HCT116 (cell line): ENCODE measurements around the gene KXD1. TPM values are rescaled to one million over a fixed set of nuclear protein-coding genes. Genes with fewer than 3 reads are reported as not detected.

Experiments
- ATAC-seq: fragments of 200-7000 bp; cut with Tn5 transposase; 2 replicates; pipeline ENCODE4 v1.9.1; 2020; ENCODE audit warnings: mild to moderate bottlenecking, moderate library complexity
- BruUV-seq: library from RNA; stranded (reverse); fragments of 400-500 nt; replicated peaks from 2 replicates; lab custom pipeline; 2021; lab: Mats Ljungman, UMichigan
- CTCF ChIA-PET: fragments of 300-600 bp; sonication (Branson Sonifier 250); formaldehyde crosslinking; loops from one replicate; lab custom pipeline; 2021; ENCODE audit warnings: antibody characterized with exemption; lab: Charles Lee
- POLR2A ChIA-PET: fragments of 300-600, 350-600 bp; sonication (Branson Sonifier 250); formaldehyde crosslinking; loops from one replicate; lab custom pipeline; 2021; ENCODE audit warnings: antibody characterized with exemption; lab: Charles Lee
- RAD21 ChIA-PET, 2 experiments: fragments of 300-600 bp; sonication (Branson Sonifier 250); formaldehyde crosslinking; loops; one replicate each; lab custom pipeline; 2023; ENCODE audit warnings: low total read pairs in 2 of 2; ENCODE audit not compliant: uncharacterized antibody in 2 of 2, unreplicated experiment in 2 of 2, low non-redundant PET in 1 of 2; lab: Charles Lee
- DNase-seq: peaks from one replicate; pipeline ENCODE4 v3.0.0-alpha.2; 2010; ENCODE audit warnings: low read depth, low spot score
- H2AFZ ChIP-seq: fragments of 200-600 bp; shearing (Covaris generic), sonication (generic); 2 replicates; pipeline ENCODE4 v1.6.1; 2017; ENCODE audit warnings: low read depth, mixed run types, mixed read lengths, antibody characterized with exemption, low read length; ENCODE audit not compliant: poor library complexity, severe bottlenecking
- H3K27ac ChIP-seq: 2 replicates; pipeline ENCODE4 v1.5.1; 2012; ENCODE audit warnings: low read depth, low read length
- H3K27me3 ChIP-seq: fragments of 200-600 bp; sonication (generic); 2 replicates; pipeline ENCODE4 v1.6.1; 2016; ENCODE audit warnings: mixed run types, low read length, mixed read lengths; ENCODE audit not compliant: insufficient read depth
- H3K36me3 ChIP-seq, 2 experiments: fragments of 200-500 bp in 1 of 2; fragments of 200-600 bp in 1 of 2; sonication (Bioruptor generic) in 1 of 2; sonication (generic) in 1 of 2; 2 replicates each; pipeline versions ENCODE4 v1.5.1 to v1.6.1; 2014 to 2016; ENCODE audit warnings: low read length in 2 of 2, inconsistent platforms in 1 of 2, mixed read lengths in 1 of 2, mixed run types in 1 of 2; ENCODE audit not compliant: insufficient read depth in 2 of 2, control insufficient read depth in 1 of 2
- H3K4me1 ChIP-seq, 2 experiments: fragments of 200-600 bp in 1 of 2; sonication (generic) in 1 of 2; 2 replicates each; pipeline versions ENCODE4 v1.5.1 to v1.6.1; 2012 to 2017; ENCODE audit warnings: low read length in 2 of 2, inconsistent platforms in 1 of 2, mild to moderate bottlenecking in 1 of 2, mixed read lengths in 1 of 2, mixed run types in 1 of 2, moderate library complexity in 1 of 2; ENCODE audit not compliant: insufficient read depth in 2 of 2, control insufficient read depth in 1 of 2
- H3K4me2 ChIP-seq: fragments of 200-600 bp; sonication (generic); 2 replicates; pipeline ENCODE4 v1.6.1; 2017; ENCODE audit warnings: mixed run types, low read length, mixed read lengths
- H3K4me3 ChIP-seq, 2 experiments: fragments of 200-600 bp in 1 of 2; sonication (generic) in 1 of 2; replicated peaks in 1 of 2; 2 replicates each; pipeline ENCODE4 v1.5.1; 2011 to 2016; ENCODE audit warnings: low read length in 2 of 2, control low read depth in 1 of 2, low read depth in 1 of 2, mild to moderate bottlenecking in 1 of 2, mixed read lengths in 1 of 2, mixed run types in 1 of 2
- H3K79me2 ChIP-seq: fragments of 200-600 bp; sonication (generic); 2 replicates; pipeline ENCODE4 v1.6.1; 2017; ENCODE audit warnings: mild to moderate bottlenecking, mixed run types, low read length, moderate library complexity, mixed read lengths; ENCODE audit not compliant: insufficient read depth
- H3K9ac ChIP-seq: fragments of 200-600 bp; sonication (generic); 2 replicates; pipeline ENCODE4 v1.6.1; 2016; ENCODE audit warnings: low read length, mixed read lengths
- H3K9me2 ChIP-seq: fragments of 200-600 bp; sonication (generic), shearing (Covaris generic); 2 replicates; pipeline ENCODE4 v1.6.1; 2017; ENCODE audit warnings: mixed run types, mild to moderate bottlenecking, moderate library complexity; ENCODE audit not compliant: insufficient read depth
- H3K9me3 ChIP-seq, 2 experiments: fragments of 200-500 bp in 1 of 2; fragments of 200-600 bp in 1 of 2; sonication (Bioruptor generic) in 1 of 2; sonication (generic) in 1 of 2; 2 replicates each; pipeline ENCODE4 v1.6.1; 2014 to 2017; ENCODE audit warnings: low read length in 2 of 2, mixed read lengths in 2 of 2, inconsistent platforms in 1 of 2, low read depth in 1 of 2, mild to moderate bottlenecking in 1 of 2, mixed run types in 1 of 2, moderate library complexity in 1 of 2; ENCODE audit not compliant: control insufficient read depth in 1 of 2, insufficient read depth in 1 of 2
- H4K20me1 ChIP-seq: fragments of 200-600 bp; sonication (generic), shearing (Covaris generic); 2 replicates; pipeline ENCODE4 v1.6.1; 2017; ENCODE audit warnings: mixed run types, mild to moderate bottlenecking, moderate library complexity; ENCODE audit not compliant: insufficient read depth
- CBX3 ChIP-seq: IDR thresholded peaks from 2 replicates; pipeline ENCODE4 v1.6.1; 2012; ENCODE audit warnings: low read depth
- CTCF ChIP-seq, 3 experiments: fragments of 200-600 bp in 1 of 3; sonication (generic) in 1 of 3; IDR thresholded peaks in 2 of 3; conservative IDR thresholded peaks in 1 of 3; 2 replicates each; pipeline ENCODE4 v1.5.1; 2012 to 2017; ENCODE audit warnings: low read depth in 2 of 3, low read length in 2 of 3, antibody characterized with exemption in 1 of 3, borderline replicate concordance in 1 of 3, control low read depth in 1 of 3, mild to moderate bottlenecking in 1 of 3, mixed read lengths in 1 of 3, mixed run types in 1 of 3, moderate library complexity in 1 of 3; ENCODE audit not compliant: insufficient read depth in 1 of 3
- EZH2phosphoT487 ChIP-seq: fragments of 200-600 bp; IDR thresholded peaks from 2 replicates; pipeline ENCODE4 v1.6.1; 2018; ENCODE audit warnings: antibody characterized with exemption, borderline replicate concordance
- YY1 ChIP-seq: IDR thresholded peaks from 2 replicates; pipeline ENCODE4 v1.6.1; 2011; ENCODE audit warnings: low read length, low read depth, moderate library complexity, mild to moderate bottlenecking; ENCODE audit not compliant: insufficient replicate concordance; ENCODE audit errors: extremely low read depth
- intact Hi-C: fragments of 100-400 bp; cut with micrococcal nuclease; formaldehyde crosslinking; loops from 2 replicates; pipeline ENCODE4 v1.10.0; 2022
- total RNA-seq: library from RNA; stranded (reverse); gene quantifications from one replicate; pipeline ENCODE4 v1.2.1, GENCODE V29; 2021; ENCODE audit not compliant: unreplicated experiment

The KXD1 gene
- total RNA-seq, 1 experiment from 2014 or later: 139 TPM

DNA sequence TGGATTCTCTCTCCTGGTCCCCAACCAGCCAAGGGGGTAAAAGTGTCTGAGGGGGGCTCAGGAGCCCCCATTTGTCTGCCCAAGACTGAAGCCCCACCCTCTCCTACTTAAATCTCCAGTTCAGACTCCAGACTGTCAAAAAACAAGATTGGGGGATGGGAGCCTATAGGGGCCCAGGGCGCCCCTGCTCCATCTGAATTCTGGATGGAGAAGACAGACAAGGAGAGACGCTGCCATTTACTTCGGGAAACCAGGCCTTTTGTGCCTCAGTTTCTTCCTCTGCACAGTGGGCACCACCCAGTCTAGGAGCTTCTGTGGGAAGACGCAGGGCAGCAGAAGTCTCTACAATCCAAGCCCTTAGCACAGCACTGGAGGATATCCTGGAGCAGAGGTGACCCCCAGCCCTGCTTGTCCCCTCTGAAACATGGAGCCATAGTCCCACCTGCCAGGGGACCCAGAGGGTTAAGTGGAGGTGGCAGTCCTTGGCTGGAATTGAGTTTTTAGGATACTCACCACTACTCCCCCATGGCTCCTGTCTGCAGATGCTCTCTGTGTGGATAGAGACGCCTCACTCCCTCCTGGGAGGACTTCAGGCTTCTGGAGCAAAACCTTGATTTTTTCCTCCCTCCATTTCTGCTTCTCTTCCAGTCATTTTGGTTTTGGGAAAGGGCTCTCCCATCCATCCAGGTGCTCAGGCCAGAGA is 50.6 kb downstream of the KXD1 start (continued):
- TF ChIP-seq YY1 (no peak), EZH2phosphoT487 (no peak), CTCF (IDR thresholded peaks at IDR 0.05 in 2 of 3, conservative IDR thresholded peaks at IDR 0.05 in 1 of 3; ENCODE audit: borderline replicate concordance in 1 of 3, insufficient read depth in 1 of 3, low read depth in 2 of 3, low read length in 2 of 3) (no peak)

DNA sequence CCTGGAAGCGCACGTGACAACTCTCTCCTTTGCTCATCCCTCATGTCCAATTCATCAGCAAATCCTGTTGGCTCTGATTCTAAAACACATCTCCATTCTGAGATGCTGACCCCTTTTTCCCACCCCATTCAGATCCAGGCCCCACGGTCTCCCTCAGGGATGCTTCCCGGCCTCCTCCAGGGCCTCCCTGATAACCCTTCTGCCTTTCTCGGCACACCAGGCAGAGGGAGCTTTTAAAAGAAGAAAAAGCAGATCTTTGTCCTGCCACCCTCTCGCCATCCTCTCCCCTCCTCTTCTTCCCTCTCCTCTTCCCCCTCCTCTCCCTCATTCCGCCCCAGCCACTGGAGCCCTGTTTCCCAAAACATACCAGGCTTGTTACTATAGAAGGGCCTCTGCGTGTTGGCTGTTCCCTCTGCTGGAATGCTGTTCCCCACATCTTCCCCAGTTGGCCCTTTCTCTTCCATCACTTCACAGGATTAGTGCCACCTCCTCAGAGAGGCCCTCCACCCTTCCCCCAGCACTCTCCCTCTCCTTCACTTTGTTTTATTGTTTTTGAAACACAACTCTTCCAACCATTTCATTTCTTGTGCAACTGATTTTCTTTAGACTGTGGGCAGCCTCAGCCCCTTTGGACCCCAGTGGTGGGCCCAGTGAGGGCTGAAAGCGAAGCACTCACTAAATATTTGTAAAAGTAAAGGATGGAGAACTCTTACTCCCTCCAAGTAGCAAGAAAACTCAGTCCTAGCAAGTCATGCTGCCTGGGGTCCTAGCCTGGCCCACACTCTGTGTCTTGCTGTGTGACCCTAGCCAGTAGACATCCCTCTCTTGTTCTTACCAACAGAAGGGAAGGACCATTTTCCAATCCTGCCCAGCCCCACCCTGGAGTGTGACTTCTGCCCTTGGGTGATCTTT is 51.4 kb downstream of the KXD1 start:
- Histone ChIP-seq H3K27ac (no peak overlapping the region), H3K36me3 (no peaks in the 10 kb centered on the region), H4K20me1 (no peaks in the 10 kb centered on the region), H3K4me1 (peaks cover 25 to 52% of the 10 kb centered on the region in 2 experiments), H2AFZ (no peak overlapping the region), H3K4me2 (no peak overlapping the region), H3K79me2 (no peaks in the 10 kb centered on the region), H3K9ac (no peak overlapping the region), H3K4me3 (no peak overlapping the region), H3K9me2 (no peaks in the 10 kb centered on the region), H3K9me3 (no peaks in the 10 kb centered on the region), H3K27me3 (peaks cover 33% of the 10 kb centered on the region; the same call in 1 of the 2 replicates)
- no peak for DNase-seq
- ChIA-PET CTCF (no interaction called here), POLR2A (no interaction called here), RAD21 (no interaction called here)
- no peak for TF ChIP-seq CBX3
- no peak for ATAC-seq
- BruUV-seq: no TSS peak
- intact Hi-C loops: no loop called here
